ENCODE results near the gene RGS9.

Gene RGS9

GRCh38 chr17:65172496-65173136 lies 35.4 kb downstream of the RGS9 start:
- H2BK120ac ChIP-seq (ENCODE audit: low read depth, low read length) = no peak overlapping the region
- no peak overlapping the region for H3K27ac ChIP-seq (replicated peaks; ENCODE audit: low read length)
- H3K9me3 ChIP-seq (replicated peaks in 1 of 2; ENCODE audit: control insufficient read depth in 2 of 2, insufficient read depth in 1 of 2, low read depth in 1 of 2, low read length in 2 of 2) = peaks cover 0 to 6% of the 10 kb centered on the region in 2 donors
- H4K91ac ChIP-seq (ENCODE audit: low read depth, low read length, poor library complexity) = no peak overlapping the region
- H3K4ac ChIP-seq (ENCODE audit: low read length) = no peak overlapping the region
- H3K4me1 ChIP-seq (ENCODE audit: control insufficient read depth in 2 of 2, insufficient read depth in 1 of 2, low read depth in 1 of 2, low read length in 2 of 2) = peaks cover 0 to 4% of the 10 kb centered on the region in 2 donors
- DNase-seq (ENCODE audit: low spot score) = no peak
- H3K79me1 ChIP-seq (ENCODE audit: low read depth, low read length) = no peaks in the 10 kb centered on the region
- no peak overlapping the region for H3K9ac ChIP-seq (ENCODE audit: low read depth, low read length, poor library complexity)
- no peak overlapping the region for H4K8ac ChIP-seq (ENCODE audit: low read depth, low read length)
- no CpG with 5 or more reads among the region's 11 CpGs for WGBS, 2 donors (ENCODE audit: extremely low coverage in 2 of 2, insufficient read length in 2 of 2, insufficient replicate concordance in 1 of 2)
- H3K27me3 ChIP-seq (ENCODE audit: control insufficient read depth in 3 of 3, insufficient read depth in 3 of 3, low read depth in 1 of 3, low read length in 3 of 3) = no peaks in the 10 kb centered on the region
- no peak overlapping the region for H2AFZ ChIP-seq (ENCODE audit: low read length)
- no peak overlapping the region for H2BK15ac ChIP-seq (ENCODE audit: low read length)
- no peak overlapping the region for H2AK5ac ChIP-seq (ENCODE audit: low read depth, low read length)
- no peak overlapping the region for H3K23ac ChIP-seq (ENCODE audit: low read depth, low read length, poor library complexity)
- H3K4me3 ChIP-seq (ENCODE audit: low read length in 2 of 2) = no peak overlapping the region
- no peak overlapping the region for H2BK12ac ChIP-seq (ENCODE audit: low read length)
- peaks cover 0 to 2% of the 10 kb centered on the region in 2 donors for H3K36me3 ChIP-seq (replicated peaks in 1 of 2; ENCODE audit: control insufficient read depth in 2 of 2, insufficient read depth in 2 of 2, low read length in 2 of 2)
- H3K4me2 ChIP-seq (ENCODE audit: insufficient read depth, low read length, poor library complexity, severe bottlenecking) = no peak overlapping the region
- no peak overlapping the region for H2BK5ac ChIP-seq (ENCODE audit: low read length)
- no peak overlapping the region for H3K14ac ChIP-seq (ENCODE audit: low read length)
- no peak overlapping the region for H3K18ac ChIP-seq (ENCODE audit: low read length)

GRCh38 chr17:65173284-65173793 lies 36.2 kb downstream of the RGS9 start:
- Histone ChIP-seq H2BK120ac (ENCODE audit: low read depth, low read length) (no peak overlapping the region), H2BK12ac (ENCODE audit: low read length) (no peak overlapping the region), H3K18ac (ENCODE audit: low read length) (no peak overlapping the region), H2AK5ac (ENCODE audit: low read depth, low read length) (no peak overlapping the region), H3K27ac (replicated peaks; ENCODE audit: low read length) (no peak overlapping the region), H4K8ac (ENCODE audit: low read depth, low read length) (no peak overlapping the region), H3K9me3 (replicated peaks in 1 of 2; ENCODE audit: control insufficient read depth in 2 of 2, insufficient read depth in 1 of 2, low read depth in 1 of 2, low read length in 2 of 2) (peaks cover 0 to 6% of the 10 kb centered on the region in 2 donors), H3K79me1 (ENCODE audit: low read depth, low read length) (no peaks in the 10 kb centered on the region), H3K36me3 (replicated peaks in 1 of 2; ENCODE audit: control insufficient read depth in 2 of 2, insufficient read depth in 2 of 2, low read length in 2 of 2) (peaks cover 0 to 2% of the 10 kb centered on the region in 2 donors), H3K23ac (ENCODE audit: low read depth, low read length, poor library complexity) (no peak overlapping the region), H3K9ac (ENCODE audit: low read depth, low read length, poor library complexity) (no peak overlapping the region), H2BK5ac (ENCODE audit: low read length) (no peak overlapping the region), H2AFZ (ENCODE audit: low read length) (no peak overlapping the region), H4K91ac (ENCODE audit: low read depth, low read length, poor library complexity) (no peak overlapping the region), H3K4me2 (ENCODE audit: insufficient read depth, low read length, poor library complexity, severe bottlenecking) (no peak overlapping the region), H3K4me1 (ENCODE audit: control insufficient read depth in 2 of 2, insufficient read depth in 1 of 2, low read depth in 1 of 2, low read length in 2 of 2) (peaks cover 0 to 4% of the 10 kb centered on the region in 2 donors), H3K14ac (ENCODE audit: low read length) (no peak overlapping the region), H3K4me3 (ENCODE audit: low read length in 2 of 2) (no peak overlapping the region), H3K27me3 (ENCODE audit: control insufficient read depth in 3 of 3, insufficient read depth in 3 of 3, low read depth in 1 of 3, low read length in 3 of 3) (no peaks in the 10 kb centered on the region), H2BK15ac (ENCODE audit: low read length) (no peak overlapping the region), H3K4ac (ENCODE audit: low read length) (no peak overlapping the region)
- no CpG with 5 or more reads among the region's 12 CpGs for WGBS, 2 donors (ENCODE audit: extremely low coverage in 2 of 2, insufficient read length in 2 of 2, insufficient replicate concordance in 1 of 2)
- DNase-seq (ENCODE audit: low spot score) = no peak

- Histone ChIP-seq H2BK15ac (ENCODE audit: low read length) (no peak overlapping the region), H3K4me3 (ENCODE audit: low read length in 2 of 2) (no peak overlapping the region), H4K91ac (ENCODE audit: low read depth, low read length, poor library complexity) (no peak overlapping the region), H2BK5ac (ENCODE audit: low read length) (no peak overlapping the region), H3K9me3 (replicated peaks in 1 of 2; ENCODE audit: control insufficient read depth in 2 of 2, insufficient read depth in 1 of 2, low read depth in 1 of 2, low read length in 2 of 2) (peaks cover 0 to 6% of the 10 kb centered on the region in 2 donors), H3K23ac (ENCODE audit: low read depth, low read length, poor library complexity) (peak overlapping the region; percentile 22), H3K14ac (ENCODE audit: low read length) (no peak overlapping the region), H3K18ac (ENCODE audit: low read length) (no peak overlapping the region), H2AFZ (ENCODE audit: low read length) (no peak overlapping the region), H3K27me3 (ENCODE audit: control insufficient read depth in 3 of 3, insufficient read depth in 3 of 3, low read depth in 1 of 3, low read length in 3 of 3) (no peaks in the 10 kb centered on the region), H3K4ac (ENCODE audit: low read length) (peak overlapping the region; percentile 8), H3K79me1 (ENCODE audit: low read depth, low read length) (no peaks in the 10 kb centered on the region), H3K9ac (ENCODE audit: low read depth, low read length, poor library complexity) (peak overlapping the region; percentile 13), H3K4me1 (ENCODE audit: control insufficient read depth in 2 of 2, insufficient read depth in 1 of 2, low read depth in 1 of 2, low read length in 2 of 2) (peaks cover 6 to 9% of the 10 kb centered on the region in 2 donors), H4K8ac (ENCODE audit: low read depth, low read length) (no peak overlapping the region), H2AK5ac (ENCODE audit: low read depth, low read length) (no peak overlapping the region), H3K4me2 (ENCODE audit: insufficient read depth, low read length, poor library complexity, severe bottlenecking) (no peak overlapping the region), H3K36me3 (replicated peaks in 1 of 2; ENCODE audit: control insufficient read depth in 2 of 2, insufficient read depth in 2 of 2, low read length in 2 of 2) (peaks cover 0 to 2% of the 10 kb centered on the region in 2 donors), H3K27ac (replicated peaks; ENCODE audit: low read length) (no peak overlapping the region), H2BK120ac (ENCODE audit: low read depth, low read length) (no peak overlapping the region), H2BK12ac (ENCODE audit: low read length) (no peak overlapping the region)
- WGBS, 2 donors (ENCODE audit: extremely low coverage in 2 of 2, insufficient read length in 2 of 2, insufficient replicate concordance in 1 of 2) = no CpG with 5 or more reads among the region's 9 CpGs
- no peak for DNase-seq (ENCODE audit: low spot score)
Measured at GRCh38 chr17:65173976-65174683, 37.0 kb downstream of the RGS9 start.

GRCh38 chr17:65174974-65175373 lies 37.8 kb downstream of the RGS9 start:
- no peak overlapping the region for H3K4me2 ChIP-seq (ENCODE audit: insufficient read depth, low read length, poor library complexity, severe bottlenecking)
- H2BK15ac ChIP-seq (ENCODE audit: low read length) = no peak overlapping the region
- H2BK120ac ChIP-seq (ENCODE audit: low read depth, low read length) = no peak overlapping the region
- no peaks in the 10 kb centered on the region for H3K79me1 ChIP-seq (ENCODE audit: low read depth, low read length)
- no peak overlapping the region for H2AK5ac ChIP-seq (ENCODE audit: low read depth, low read length)
- no peak overlapping the region for H3K27ac ChIP-seq (replicated peaks; ENCODE audit: low read length)
- no peak overlapping the region for H2BK5ac ChIP-seq (ENCODE audit: low read length)
- no peak overlapping the region for H2BK12ac ChIP-seq (ENCODE audit: low read length)
- peak overlapping the region in 1 of 2 donors; percentile 62 for H3K4me3 ChIP-seq (ENCODE audit: low read length in 2 of 2)
- H3K27me3 ChIP-seq (ENCODE audit: control insufficient read depth in 3 of 3, insufficient read depth in 3 of 3, low read depth in 1 of 3, low read length in 3 of 3) = no peaks in the 10 kb centered on the region
- WGBS, 2 donors (ENCODE audit: extremely low coverage in 2 of 2, insufficient read length in 2 of 2, insufficient replicate concordance in 1 of 2) = 100% methylated on average over 1 of the region's 2 CpGs; no CpG with 5 or more reads in 1 of the 2 donors
- DNase-seq (ENCODE audit: low spot score) = no peak
- no peak overlapping the region for H4K91ac ChIP-seq (ENCODE audit: low read depth, low read length, poor library complexity)
- H4K8ac ChIP-seq (ENCODE audit: low read depth, low read length) = no peak overlapping the region
- H3K18ac ChIP-seq (ENCODE audit: low read length) = no peak overlapping the region
- H3K9me3 ChIP-seq (replicated peaks in 1 of 2; ENCODE audit: control insufficient read depth in 2 of 2, insufficient read depth in 1 of 2, low read depth in 1 of 2, low read length in 2 of 2) = peaks cover 0 to 6% of the 10 kb centered on the region in 2 donors
- H3K9ac ChIP-seq (ENCODE audit: low read depth, low read length, poor library complexity) = no peak overlapping the region
- H3K36me3 ChIP-seq (replicated peaks in 1 of 2; ENCODE audit: control insufficient read depth in 2 of 2, insufficient read depth in 2 of 2, low read length in 2 of 2) = peaks cover 0 to 2% of the 10 kb centered on the region in 2 donors
- H3K4me1 ChIP-seq (ENCODE audit: control insufficient read depth in 2 of 2, insufficient read depth in 1 of 2, low read depth in 1 of 2, low read length in 2 of 2) = peaks cover 13 to 15% of the 10 kb centered on the region in 2 donors
- no peak overlapping the region for H3K4ac ChIP-seq (ENCODE audit: low read length)
- H3K23ac ChIP-seq (ENCODE audit: low read depth, low read length, poor library complexity) = no peak overlapping the region
- H2AFZ ChIP-seq (ENCODE audit: low read length) = no peak overlapping the region
- H3K14ac ChIP-seq (ENCODE audit: low read length) = no peak overlapping the region

Data from neuronal stem cell (in vitro differentiated cells).